Dendritic cell treated with granulocyte-macrophage colony-stimulating factor and Interleukin-4, amounts not matched to agents 40 ng/mL and 50 ng/mL, for 4 days (primary cell): ENCODE measurements around the gene SEMA6A.
A peak's percentile ranks its signal among the peaks of the same experiment; 100 is the strongest.

Experiments
- H3K27ac Mint-ChIP-seq: one replicate; pipeline ENCODE4 v1.8.0; 2022; ENCODE audit warnings: mild to moderate bottlenecking, mixed read lengths
- H3K27me3 Mint-ChIP-seq: one replicate; pipeline ENCODE4 v1.8.0; 2022; ENCODE audit warnings: mild to moderate bottlenecking, mixed read lengths
- H3K36me3 Mint-ChIP-seq: one replicate; pipeline ENCODE4 v1.8.0; 2022; ENCODE audit warnings: low read depth, mixed read lengths
- H3K4me1 Mint-ChIP-seq: one replicate; pipeline ENCODE4 v1.8.0; 2022; ENCODE audit warnings: low read depth, mixed read lengths
- H3K4me3 Mint-ChIP-seq: one replicate; pipeline ENCODE4 v1.8.0; 2022; ENCODE audit warnings: mild to moderate bottlenecking, moderate library complexity, mixed read lengths
- H3K9me3 Mint-ChIP-seq: one replicate; pipeline ENCODE4 v1.8.0; 2022; ENCODE audit warnings: mixed read lengths
- intact Hi-C: fragments of 100-400 bp; cut with micrococcal nuclease; formaldehyde crosslinking; loops from one replicate; pipeline ENCODE4 v1.15.0; 2022

The SEMA6A gene

GRCh38 chr5:116473706-116474105 is 100.9 kb downstream of the SEMA6A start:
- H3K4me1 Mint-ChIP-seq = no peaks in the 10 kb centered on the region
- intact Hi-C loops = no loop called here
- peaks cover 29% of the 10 kb centered on the region for H3K9me3 Mint-ChIP-seq
- H3K36me3 Mint-ChIP-seq = no peaks in the 10 kb centered on the region
- no peak overlapping the region for H3K27ac Mint-ChIP-seq
- H3K27me3 Mint-ChIP-seq = no peaks in the 10 kb centered on the region
- no peak overlapping the region for H3K4me3 Mint-ChIP-seq

- no peak overlapping the region for H3K4me3 Mint-ChIP-seq
- no peak overlapping the region for H3K27ac Mint-ChIP-seq
- peaks cover 20% of the 10 kb centered on the region for H3K9me3 Mint-ChIP-seq
- intact Hi-C loops = no loop called here
- no peaks in the 10 kb centered on the region for H3K4me1 Mint-ChIP-seq
- no peaks in the 10 kb centered on the region for H3K27me3 Mint-ChIP-seq
- no peaks in the 10 kb centered on the region for H3K36me3 Mint-ChIP-seq
Measured at GRCh38 chr5:116472274-116472673, 102.3 kb downstream of the SEMA6A start.

GRCh38 chr5:116469631-116470030 is 105.0 kb downstream of the SEMA6A start:
- H3K27ac Mint-ChIP-seq = no peak overlapping the region
- H3K4me1 Mint-ChIP-seq = no peaks in the 10 kb centered on the region
- H3K4me3 Mint-ChIP-seq = no peak overlapping the region
- no peaks in the 10 kb centered on the region for H3K36me3 Mint-ChIP-seq
- H3K27me3 Mint-ChIP-seq = no peaks in the 10 kb centered on the region
- intact Hi-C loops = no loop called here
- peaks cover 2% of the 10 kb centered on the region for H3K9me3 Mint-ChIP-seq

- Mint-ChIP-seq H3K27ac (no peak overlapping the region), H3K4me3 (no peak overlapping the region), H3K9me3 (peaks cover 5% of the 10 kb centered on the region), H3K36me3 (no peaks in the 10 kb centered on the region), H3K4me1 (no peaks in the 10 kb centered on the region), H3K27me3 (no peaks in the 10 kb centered on the region)
- intact Hi-C loops = no loop called here
Measured at GRCh38 chr5:116468583-116468982, 106.0 kb downstream of the SEMA6A start.

GRCh38 chr5:116467465-116467843 is 107.2 kb downstream of the SEMA6A start:
- no peak overlapping the region for H3K4me3 Mint-ChIP-seq
- no peak overlapping the region for H3K27ac Mint-ChIP-seq
- peaks cover 5% of the 10 kb centered on the region for H3K9me3 Mint-ChIP-seq
- no peaks in the 10 kb centered on the region for H3K36me3 Mint-ChIP-seq
- H3K4me1 Mint-ChIP-seq = no peaks in the 10 kb centered on the region
- intact Hi-C loops = no loop called here
- no peaks in the 10 kb centered on the region for H3K27me3 Mint-ChIP-seq

- H3K27ac Mint-ChIP-seq = no peak overlapping the region
- no peaks in the 10 kb centered on the region for H3K36me3 Mint-ChIP-seq
- intact Hi-C loops = no loop called here
- peaks cover 5% of the 10 kb centered on the region for H3K9me3 Mint-ChIP-seq
- H3K4me3 Mint-ChIP-seq = no peak overlapping the region
- H3K27me3 Mint-ChIP-seq = no peaks in the 10 kb centered on the region
- no peaks in the 10 kb centered on the region for H3K4me1 Mint-ChIP-seq
Measured at GRCh38 chr5:116466727-116467464, 107.7 kb downstream of the SEMA6A start.

GRCh38 chr5:116465411-116465810 is 109.2 kb downstream of the SEMA6A start:
- no peak overlapping the region for H3K4me3 Mint-ChIP-seq
- H3K27ac Mint-ChIP-seq = no peak overlapping the region
- H3K9me3 Mint-ChIP-seq = peaks cover 5% of the 10 kb centered on the region
- H3K36me3 Mint-ChIP-seq = no peaks in the 10 kb centered on the region
- H3K27me3 Mint-ChIP-seq = no peaks in the 10 kb centered on the region
- H3K4me1 Mint-ChIP-seq = no peaks in the 10 kb centered on the region
- intact Hi-C loops = no loop called here

GRCh38 chr5:116464144-116464708 is 110.4 kb downstream of the SEMA6A start:
- intact Hi-C loops = no loop called here
- H3K36me3 Mint-ChIP-seq = no peaks in the 10 kb centered on the region

GRCh38 chr5:116462500-116462899 is 112.1 kb downstream of the SEMA6A start:
- H3K9me3 Mint-ChIP-seq = peaks cover 5% of the 10 kb centered on the region
- H3K27ac Mint-ChIP-seq = no peak overlapping the region
- no peak overlapping the region for H3K4me3 Mint-ChIP-seq
- H3K4me1 Mint-ChIP-seq = no peaks in the 10 kb centered on the region
- H3K36me3 Mint-ChIP-seq = no peaks in the 10 kb centered on the region
- intact Hi-C loops = no loop called here
- H3K27me3 Mint-ChIP-seq = no peaks in the 10 kb centered on the region

More at GRCh38 chr5:116464144-116464708, 110.4 kb downstream of the SEMA6A start:
- no peaks in the 10 kb centered on the region for H3K4me1 Mint-ChIP-seq
- H3K27me3 Mint-ChIP-seq = no peaks in the 10 kb centered on the region
- H3K9me3 Mint-ChIP-seq = peaks cover 5% of the 10 kb centered on the region
- no peak overlapping the region for H3K27ac Mint-ChIP-seq
- H3K4me3 Mint-ChIP-seq = no peak overlapping the region

- Mint-ChIP-seq H3K4me3 (no peak overlapping the region), H3K9me3 (no peaks in the 10 kb centered on the region), H3K27me3 (no peaks in the 10 kb centered on the region), H3K36me3 (no peaks in the 10 kb centered on the region), H3K27ac (no peak overlapping the region), H3K4me1 (peaks cover 6% of the 10 kb centered on the region)
- intact Hi-C loops = no loop called here
Measured at GRCh38 chr5:116459301-116459700, 115.3 kb downstream of the SEMA6A start.

GRCh38 chr5:116457062-116457461 is 117.6 kb downstream of the SEMA6A start:
- Mint-ChIP-seq H3K4me1 (peaks cover 13% of the 10 kb centered on the region), H3K9me3 (no peaks in the 10 kb centered on the region), H3K27me3 (no peaks in the 10 kb centered on the region), H3K36me3 (no peaks in the 10 kb centered on the region), H3K27ac (no peak overlapping the region), H3K4me3 (no peak overlapping the region)
- intact Hi-C loops = no loop called here

- Mint-ChIP-seq H3K4me1 (peaks cover 13% of the 10 kb centered on the region), H3K27me3 (no peaks in the 10 kb centered on the region)
Measured at GRCh38 chr5:116456036-116456435, 118.6 kb downstream of the SEMA6A start.

GRCh38 chr5:116455061-116455460 is 119.6 kb downstream of the SEMA6A start:
- H3K4me3 Mint-ChIP-seq = no peak overlapping the region
- H3K36me3 Mint-ChIP-seq = no peaks in the 10 kb centered on the region
- H3K4me1 Mint-ChIP-seq = peaks cover 13% of the 10 kb centered on the region
- intact Hi-C loops = no loop called here
- no peak overlapping the region for H3K27ac Mint-ChIP-seq
- H3K27me3 Mint-ChIP-seq = no peaks in the 10 kb centered on the region
- no peaks in the 10 kb centered on the region for H3K9me3 Mint-ChIP-seq

More at GRCh38 chr5:116456036-116456435, 118.6 kb downstream of the SEMA6A start:
- Mint-ChIP-seq H3K4me3 (no peak overlapping the region), H3K9me3 (no peaks in the 10 kb centered on the region), H3K36me3 (no peaks in the 10 kb centered on the region), H3K27ac (no peak overlapping the region)
- intact Hi-C loops = no loop called here

- peak overlapping the region; percentile 9 for H3K4me3 Mint-ChIP-seq
- intact Hi-C loops = no loop called here
- H3K27ac Mint-ChIP-seq = no peak overlapping the region
- H3K27me3 Mint-ChIP-seq = no peaks in the 10 kb centered on the region
- H3K36me3 Mint-ChIP-seq = no peaks in the 10 kb centered on the region
- H3K9me3 Mint-ChIP-seq = no peaks in the 10 kb centered on the region
- peaks cover 13% of the 10 kb centered on the region for H3K4me1 Mint-ChIP-seq
Measured at GRCh38 chr5:116454417-116454927, 120.2 kb downstream of the SEMA6A start.
